ENCODE data around the gene PPP2R1A.

- TF ChIP-seq CTCF (IDR thresholded peaks at IDR 0.05; ENCODE audit: insufficient read depth, low read length) (no peak), GABPA (IDR thresholded peaks at IDR 0.05; ENCODE audit: low read depth) (no peak), REST (IDR thresholded peaks at IDR 0.05; ENCODE audit: insufficient replicate concordance, low read depth) (no peak), SPI1 (IDR thresholded peaks at IDR 0.05; ENCODE audit: borderline replicate concordance, low read depth) (no peak), POLR2AphosphoS5 (IDR thresholded peaks at IDR 0.05; ENCODE audit: low read depth) (no peak)
Observed at GRCh38 chr19:52198678-52199077, 8.8 kb downstream of the PPP2R1A start.
